ENCODE results near the gene SEC61G.

The SEC61G gene

DNA sequence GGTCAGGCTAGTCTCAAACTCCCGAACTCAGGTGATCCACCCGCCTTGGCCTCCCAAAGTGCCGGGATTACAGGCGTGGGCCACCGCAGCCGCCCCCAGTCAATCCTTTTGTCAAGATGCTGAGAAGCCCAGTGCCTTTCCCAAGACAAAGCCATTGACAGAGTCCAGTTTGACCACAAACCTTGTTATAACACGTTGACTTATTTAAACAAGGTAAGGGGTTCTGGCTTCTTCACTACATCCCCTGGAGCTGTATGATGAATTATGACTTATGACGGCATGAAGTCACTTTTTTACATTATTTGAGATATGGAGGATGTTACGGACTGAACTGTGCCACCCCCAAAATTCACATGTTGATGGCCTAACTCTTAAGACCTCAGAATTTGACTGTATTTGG lies 5.8 kb upstream of the SEC61G start:
- no peak overlapping the region for H3K4me3 ChIP-seq (ENCODE audit: low read depth, low read length)
- no peak overlapping the region for H2BK12ac ChIP-seq (ENCODE audit: low read length)
- H3K9ac ChIP-seq (ENCODE audit: low read length): no peak overlapping the region
- WGBS (ENCODE audit: extremely low coverage, insufficient coverage, insufficient read length): no CpG with 5 or more reads among the region's 9 CpGs
- no peak for DNase-seq
- H4K91ac ChIP-seq (ENCODE audit: low read depth, low read length): no peak overlapping the region
- H2BK5ac ChIP-seq (ENCODE audit: low read depth, low read length, poor library complexity): no peak overlapping the region
- no peak overlapping the region for H2AFZ ChIP-seq (ENCODE audit: insufficient read depth, low read length, poor library complexity)
- no peak overlapping the region for H3K4ac ChIP-seq (ENCODE audit: low read depth, low read length)
- H3K9me3 ChIP-seq (ENCODE audit: insufficient read depth, low read depth, low read length): no peaks in the 10 kb centered on the region
- H3K27me3 ChIP-seq (ENCODE audit: insufficient read depth, low read length): no peaks in the 10 kb centered on the region
- H3K27ac ChIP-seq (ENCODE audit: low read depth, low read length): no peak overlapping the region
- H2BK120ac ChIP-seq (ENCODE audit: insufficient read depth, low read length, poor library complexity): no peak overlapping the region
- H3K4me2 ChIP-seq (ENCODE audit: low read length): no peak overlapping the region
- no peaks in the 10 kb centered on the region for H3K79me2 ChIP-seq (ENCODE audit: control insufficient read depth, insufficient read depth, low read length, poor library complexity)
- H4K12ac ChIP-seq (ENCODE audit: low read depth, low read length): no peak overlapping the region
- no peaks in the 10 kb centered on the region for H3K79me1 ChIP-seq (ENCODE audit: low read length)
- H3K4me1 ChIP-seq (ENCODE audit: control insufficient read depth in 1 of 2, insufficient read depth in 2 of 2, low read length in 2 of 2): no peaks in the 10 kb centered on the region
- no peak overlapping the region for H4K8ac ChIP-seq (ENCODE audit: low read depth, low read length)
- no peaks in the 10 kb centered on the region for H3K36me3 ChIP-seq (ENCODE audit: control insufficient read depth in 1 of 2, insufficient read depth in 2 of 2, low read length in 2 of 2)
- H3K23ac ChIP-seq (ENCODE audit: low read length): no peak overlapping the region
- no peak overlapping the region for H2AK5ac ChIP-seq (ENCODE audit: low read length)
- no peak overlapping the region for H3K14ac ChIP-seq (ENCODE audit: low read length)
- no peak overlapping the region for H3K18ac ChIP-seq (ENCODE audit: low read length)

- H2BK120ac ChIP-seq (ENCODE audit: insufficient read depth, low read length, poor library complexity): no peak overlapping the region
- no peak overlapping the region for H2AK5ac ChIP-seq (ENCODE audit: low read length)
- peak overlapping the region; percentile 88 for H3K4me2 ChIP-seq (ENCODE audit: low read length)
- peaks cover 10% of the 10 kb centered on the region for H3K79me1 ChIP-seq (ENCODE audit: low read length)
- no CpG with 5 or more reads among the region's 6 CpGs for WGBS (ENCODE audit: extremely low coverage, insufficient coverage, insufficient read length)
- peaks cover 10% of the 10 kb centered on the region for H3K79me2 ChIP-seq (ENCODE audit: control insufficient read depth, insufficient read depth, low read length, poor library complexity)
- H3K4me1 ChIP-seq (ENCODE audit: control insufficient read depth in 1 of 2, insufficient read depth in 2 of 2, low read length in 2 of 2): peaks cover 0 to 5% of the 10 kb centered on the region in 2 experiments
- H3K27me3 ChIP-seq (ENCODE audit: insufficient read depth, low read length): no peaks in the 10 kb centered on the region
- H3K4ac ChIP-seq (ENCODE audit: low read depth, low read length): peak overlapping the region; percentile 92
- H3K27ac ChIP-seq (ENCODE audit: low read depth, low read length): no peak overlapping the region
- H2BK5ac ChIP-seq (ENCODE audit: low read depth, low read length, poor library complexity): no peak overlapping the region
- no peak overlapping the region for H4K8ac ChIP-seq (ENCODE audit: low read depth, low read length)
- no peak overlapping the region for H4K91ac ChIP-seq (ENCODE audit: low read depth, low read length)
- no peak overlapping the region for H4K12ac ChIP-seq (ENCODE audit: low read depth, low read length)
- H3K9me3 ChIP-seq (ENCODE audit: insufficient read depth, low read depth, low read length): no peaks in the 10 kb centered on the region
- H3K23ac ChIP-seq (ENCODE audit: low read length): no peak overlapping the region
- no peak overlapping the region for H2BK12ac ChIP-seq (ENCODE audit: low read length)
- H3K36me3 ChIP-seq (ENCODE audit: control insufficient read depth in 1 of 2, insufficient read depth in 2 of 2, low read length in 2 of 2): peaks cover 2 to 4% of the 10 kb centered on the region in 2 experiments
- no peak overlapping the region for H3K4me3 ChIP-seq (ENCODE audit: low read depth, low read length)
- H3K18ac ChIP-seq (ENCODE audit: low read length): no peak overlapping the region
- no peak overlapping the region for H2AFZ ChIP-seq (ENCODE audit: insufficient read depth, low read length, poor library complexity)
- no peak for DNase-seq
- no peak overlapping the region for H3K14ac ChIP-seq (ENCODE audit: low read length)
- peak overlapping the region; percentile 74 for H3K9ac ChIP-seq (ENCODE audit: low read length)
These were observed 1.3 kb downstream of the SEC61G start for GRCh38 chr7:54757711-54758110.

GRCh38 chr7:54749200-54749599 lies 9.8 kb downstream of the SEC61G start:
- H2AFZ ChIP-seq (ENCODE audit: insufficient read depth, low read length, poor library complexity): no peak overlapping the region
- no peak overlapping the region for H4K8ac ChIP-seq (ENCODE audit: low read depth, low read length)
- H3K4me2 ChIP-seq (ENCODE audit: low read length): no peak overlapping the region
- H3K36me3 ChIP-seq (ENCODE audit: control insufficient read depth in 1 of 2, insufficient read depth in 2 of 2, low read length in 2 of 2): peaks cover 18 to 22% of the 10 kb centered on the region in 2 experiments
- H2BK5ac ChIP-seq (ENCODE audit: low read depth, low read length, poor library complexity): no peak overlapping the region
- H4K12ac ChIP-seq (ENCODE audit: low read depth, low read length): no peak overlapping the region
- H3K23ac ChIP-seq (ENCODE audit: low read length): no peak overlapping the region
- WGBS (ENCODE audit: extremely low coverage, insufficient coverage, insufficient read length): no CpG with 5 or more reads among the region's 6 CpGs
- H4K91ac ChIP-seq (ENCODE audit: low read depth, low read length): no peak overlapping the region
- no peak overlapping the region for H3K9ac ChIP-seq (ENCODE audit: low read length)
- no peak overlapping the region for H3K27ac ChIP-seq (ENCODE audit: low read depth, low read length)
- peak; percentile 2 to 73 for DNase-seq
- peaks cover 2% of the 10 kb centered on the region for H3K9me3 ChIP-seq (ENCODE audit: insufficient read depth, low read depth, low read length)
- no peak overlapping the region for H3K4me3 ChIP-seq (ENCODE audit: low read depth, low read length)
- no peaks in the 10 kb centered on the region for H3K79me2 ChIP-seq (ENCODE audit: control insufficient read depth, insufficient read depth, low read length, poor library complexity)
- H2AK5ac ChIP-seq (ENCODE audit: low read length): no peak overlapping the region
- no peak overlapping the region for H3K14ac ChIP-seq (ENCODE audit: low read length)
- H2BK120ac ChIP-seq (ENCODE audit: insufficient read depth, low read length, poor library complexity): no peak overlapping the region
- H3K18ac ChIP-seq (ENCODE audit: low read length): no peak overlapping the region
- H3K4me1 ChIP-seq (ENCODE audit: control insufficient read depth in 1 of 2, insufficient read depth in 2 of 2, low read length in 2 of 2): no peaks in the 10 kb centered on the region
- no peak overlapping the region for H2BK12ac ChIP-seq (ENCODE audit: low read length)
- no peaks in the 10 kb centered on the region for H3K27me3 ChIP-seq (ENCODE audit: insufficient read depth, low read length)
- H3K4ac ChIP-seq (ENCODE audit: low read depth, low read length): no peak overlapping the region
- no peaks in the 10 kb centered on the region for H3K79me1 ChIP-seq (ENCODE audit: low read length)

GRCh38 chr7:54747234-54747633 lies 11.8 kb downstream of the SEC61G start:
- Histone ChIP-seq H4K12ac (ENCODE audit: low read depth, low read length) (no peak overlapping the region), H3K36me3 (ENCODE audit: control insufficient read depth in 1 of 2, insufficient read depth in 2 of 2, low read length in 2 of 2) (peaks cover 16 to 19% of the 10 kb centered on the region in 2 experiments), H2AK5ac (ENCODE audit: low read length) (no peak overlapping the region), H3K9ac (ENCODE audit: low read length) (no peak overlapping the region), H3K4ac (ENCODE audit: low read depth, low read length) (no peak overlapping the region), H3K14ac (ENCODE audit: low read length) (no peak overlapping the region), H4K8ac (ENCODE audit: low read depth, low read length) (no peak overlapping the region), H2BK12ac (ENCODE audit: low read length) (no peak overlapping the region), H3K27ac (ENCODE audit: low read depth, low read length) (no peak overlapping the region), H2BK120ac (ENCODE audit: insufficient read depth, low read length, poor library complexity) (no peak overlapping the region), H3K79me2 (ENCODE audit: control insufficient read depth, insufficient read depth, low read length, poor library complexity) (no peaks in the 10 kb centered on the region), H2AFZ (ENCODE audit: insufficient read depth, low read length, poor library complexity) (no peak overlapping the region), H3K18ac (ENCODE audit: low read length) (no peak overlapping the region), H3K4me3 (ENCODE audit: low read depth, low read length) (no peak overlapping the region), H4K91ac (ENCODE audit: low read depth, low read length) (no peak overlapping the region), H3K4me2 (ENCODE audit: low read length) (no peak overlapping the region), H2BK5ac (ENCODE audit: low read depth, low read length, poor library complexity) (no peak overlapping the region), H3K23ac (ENCODE audit: low read length) (no peak overlapping the region), H3K27me3 (ENCODE audit: insufficient read depth, low read length) (no peaks in the 10 kb centered on the region), H3K4me1 (ENCODE audit: control insufficient read depth in 1 of 2, insufficient read depth in 2 of 2, low read length in 2 of 2) (no peaks in the 10 kb centered on the region), H3K9me3 (ENCODE audit: insufficient read depth, low read depth, low read length) (peaks cover 2% of the 10 kb centered on the region), H3K79me1 (ENCODE audit: low read length) (no peaks in the 10 kb centered on the region)
- DNase-seq: peak; percentile 56 to 82
- WGBS (ENCODE audit: extremely low coverage, insufficient coverage, insufficient read length): 100% methylated on average over 2 of the region's 5 CpGs

Data from trophoblast cell (in vitro differentiated cells and primary cell).